NCI-H526 (cell line): ENCODE results near the gene CAPN15.
"Not testable (repeated sequence)": the region's sequence is repeated elsewhere in the genome, so short reads cannot be mapped to it uniquely, and the experiment has no call there.

Source experiments
- DNase-seq, 2 experiments: peaks; one replicate each; lab custom pipeline; 2025; lab: John Stamatoyannopoulos, UW

Gene CAPN15

GRCh38 chr16:507527-507926 lies 20.0 kb upstream of the CAPN15 start:
- DNase-seq = not testable (repeated sequence)

DNA sequence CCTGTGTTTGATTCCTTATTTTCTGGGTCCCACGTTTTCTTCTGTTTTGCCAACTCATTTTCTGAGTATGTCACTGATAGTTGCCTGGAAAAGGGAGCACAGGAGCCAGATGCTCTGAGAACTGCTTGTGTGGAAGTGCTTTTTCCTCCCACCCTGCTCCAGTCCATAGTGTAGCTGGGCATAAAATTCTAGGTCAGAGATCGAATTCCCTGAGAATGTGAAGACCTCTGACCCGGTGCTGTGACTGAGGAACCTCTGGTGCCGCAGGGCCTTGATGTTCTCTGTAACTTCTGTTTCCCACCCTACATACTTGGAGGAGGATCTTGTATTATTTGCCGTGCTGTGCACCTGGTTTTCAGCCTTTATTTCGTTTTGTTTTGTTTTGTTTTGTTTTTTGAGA lies 19.5 kb upstream of the CAPN15 start:
- no peak for DNase-seq

DNA sequence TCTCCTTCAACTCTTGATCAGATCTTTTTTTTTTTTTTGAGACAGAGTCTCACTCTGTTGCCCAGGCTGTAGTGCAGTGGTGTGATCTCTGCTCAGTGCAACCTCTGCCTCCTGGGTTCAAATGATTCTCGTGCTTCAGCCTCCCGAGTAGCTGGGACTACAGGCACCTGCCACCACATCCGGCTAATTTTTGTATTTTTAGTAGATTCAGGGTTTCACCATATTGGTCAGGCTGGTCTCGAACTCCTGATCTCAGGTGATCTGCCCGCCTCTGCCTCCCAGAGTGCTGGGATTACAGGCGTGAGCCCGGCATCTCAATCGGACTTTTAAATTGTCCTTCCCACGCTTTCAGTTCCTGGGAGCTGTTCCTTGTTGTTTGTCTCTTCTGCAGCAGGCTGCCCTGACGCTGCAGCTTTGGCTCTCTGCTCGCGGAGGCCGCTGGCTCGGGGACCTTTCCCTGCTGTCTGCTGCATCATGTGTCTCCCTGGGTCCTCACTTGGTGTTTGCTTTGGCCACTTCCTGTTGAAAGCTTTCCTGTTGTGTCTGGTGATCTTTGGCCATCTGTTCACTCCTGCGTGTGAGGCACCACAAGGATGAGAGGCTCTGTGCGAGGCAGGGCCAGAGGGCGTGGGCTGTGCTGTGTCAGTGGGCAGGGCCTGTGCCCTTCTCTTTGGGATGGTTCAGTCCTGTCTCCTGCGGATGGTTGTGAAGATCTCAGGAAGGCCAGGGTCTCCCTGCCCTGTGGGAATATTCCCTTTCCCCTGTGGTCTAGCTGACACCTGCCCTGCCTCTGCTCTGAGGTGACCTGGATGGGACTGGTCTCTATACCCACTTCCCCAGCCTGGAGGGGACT lies 18.4 kb upstream of the CAPN15 start:
- DNase-seq = no peak

DNA sequence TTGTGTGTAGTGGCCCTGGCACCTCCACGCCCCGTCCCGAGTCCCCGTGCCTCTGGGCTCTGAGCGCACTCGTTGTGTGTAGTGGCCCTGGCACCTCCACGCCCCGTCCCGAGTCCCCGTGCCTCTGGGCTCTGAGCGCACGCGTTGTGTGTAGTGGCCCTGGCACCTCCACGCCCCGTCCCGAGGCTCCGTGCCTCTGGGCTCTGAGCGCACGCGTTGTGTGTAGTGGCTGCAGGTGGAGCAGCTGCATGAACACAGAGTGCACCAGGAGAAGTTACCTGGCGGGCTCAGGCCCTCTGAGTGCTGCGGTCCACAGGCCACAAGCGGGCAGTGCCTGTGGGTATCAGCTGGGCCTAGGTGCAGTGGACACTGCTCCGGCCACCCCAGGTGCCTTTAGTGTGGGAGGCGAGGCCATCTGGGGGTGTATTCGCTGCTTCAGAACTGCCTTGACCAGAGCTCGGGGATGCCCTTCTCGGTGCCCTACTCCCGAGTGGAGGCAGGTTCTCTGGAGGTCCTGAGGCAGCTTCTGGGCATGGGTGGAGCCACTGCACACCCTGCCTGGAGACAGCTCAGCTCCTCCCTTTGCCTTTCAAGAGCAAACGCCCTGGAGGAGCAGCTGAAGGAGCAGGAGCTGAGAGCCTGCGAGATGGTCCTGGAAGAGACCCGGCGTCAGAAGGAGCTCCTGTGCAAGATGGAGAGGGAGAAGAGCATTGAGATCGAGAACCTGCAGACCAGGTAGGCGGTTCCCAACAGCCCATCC lies 17.3 kb upstream of the CAPN15 start:
- DNase-seq = no peak

DNA sequence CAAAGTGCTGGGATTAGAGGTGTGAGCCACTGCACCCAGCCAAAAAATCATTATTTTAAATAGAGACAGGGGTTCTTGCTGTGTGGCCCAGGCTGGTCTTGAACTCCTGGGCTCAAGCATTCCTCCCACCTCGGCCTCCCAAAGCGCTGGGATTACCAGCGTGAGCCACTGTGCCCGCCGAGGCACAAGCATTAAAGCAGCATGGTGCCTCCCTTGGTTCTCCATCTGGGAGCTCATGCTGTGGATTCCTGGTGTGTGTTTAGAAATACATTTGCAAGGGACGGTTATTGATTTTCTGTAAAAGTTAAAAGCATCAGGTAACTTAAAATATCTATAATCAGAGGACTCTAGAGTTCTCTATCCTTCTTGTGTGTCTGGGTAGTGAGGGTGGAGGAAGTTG lies 14.7 kb upstream of the CAPN15 start:
- DNase-seq = no peak

DNA sequence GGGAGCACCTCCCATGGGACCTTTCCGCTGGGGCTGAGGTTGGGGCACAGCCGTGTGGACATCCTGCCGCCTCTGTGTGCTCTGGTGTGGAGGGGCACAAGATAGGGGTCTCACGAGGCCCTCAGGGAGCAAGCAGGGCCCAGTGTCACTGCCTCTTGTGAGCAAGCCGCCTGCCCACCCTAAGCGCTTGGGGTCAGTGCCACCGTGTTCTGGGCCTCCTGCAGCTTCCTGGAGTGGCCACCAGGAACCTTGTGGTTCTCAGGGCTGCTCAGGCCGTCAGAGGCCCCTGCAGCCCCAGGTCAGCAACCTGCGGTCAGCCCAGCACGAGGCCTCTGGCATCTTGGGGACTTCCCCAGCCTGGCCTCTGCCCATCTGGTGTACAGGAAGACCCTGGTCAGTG lies 13.6 kb upstream of the CAPN15 start:
- DNase-seq = no peak

- no peak for DNase-seq
Measured at GRCh38 chr16:515175-515938, 12.2 kb upstream of the CAPN15 start.

- no peak for DNase-seq
Measured at GRCh38 chr16:515939-516226, 11.6 kb upstream of the CAPN15 start.

DNA sequence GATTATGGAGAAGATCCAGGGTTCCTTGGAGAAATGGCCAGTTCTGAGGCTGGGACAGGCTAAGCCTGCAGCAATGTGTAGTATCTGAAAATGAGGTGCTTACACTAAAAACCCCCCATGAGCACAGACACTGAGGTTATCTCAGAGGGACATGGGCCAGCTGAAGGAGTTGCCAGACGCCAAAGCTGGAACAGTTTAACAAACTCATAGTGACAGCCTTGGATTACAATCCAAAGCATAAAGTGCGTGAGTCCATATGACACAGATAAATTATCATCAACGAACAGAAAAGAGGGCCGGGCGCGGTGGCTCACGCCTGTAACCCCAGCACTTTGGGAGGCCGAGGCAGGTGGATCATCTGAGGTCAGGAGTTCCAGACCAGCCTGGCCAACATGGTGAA lies 11.2 kb upstream of the CAPN15 start:
- DNase-seq = no peak

DNA sequence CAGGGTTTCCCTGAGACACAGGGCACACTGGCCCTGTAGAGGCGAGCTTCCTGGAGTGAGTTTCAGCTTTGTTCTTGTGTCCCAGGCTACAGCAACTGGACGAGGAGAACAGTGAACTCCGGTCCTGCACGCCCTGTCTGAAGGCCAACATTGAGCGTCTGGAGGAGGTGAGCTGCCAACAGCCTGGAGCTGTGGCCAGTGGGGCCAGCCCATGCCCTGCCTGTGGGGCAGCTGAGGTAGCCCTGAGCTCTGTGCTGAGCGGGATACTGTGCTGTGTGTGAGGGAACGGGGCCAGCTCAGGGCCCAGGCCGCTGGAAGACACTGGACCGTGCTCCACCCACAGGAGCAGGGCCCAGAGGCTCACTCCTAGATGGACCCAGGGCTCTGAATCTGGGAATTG lies 8.7 kb upstream of the CAPN15 start:
- no peak for DNase-seq

GRCh38 chr16:519425-519824 lies 8.1 kb upstream of the CAPN15 start:
- DNase-seq = no peak

DNA sequence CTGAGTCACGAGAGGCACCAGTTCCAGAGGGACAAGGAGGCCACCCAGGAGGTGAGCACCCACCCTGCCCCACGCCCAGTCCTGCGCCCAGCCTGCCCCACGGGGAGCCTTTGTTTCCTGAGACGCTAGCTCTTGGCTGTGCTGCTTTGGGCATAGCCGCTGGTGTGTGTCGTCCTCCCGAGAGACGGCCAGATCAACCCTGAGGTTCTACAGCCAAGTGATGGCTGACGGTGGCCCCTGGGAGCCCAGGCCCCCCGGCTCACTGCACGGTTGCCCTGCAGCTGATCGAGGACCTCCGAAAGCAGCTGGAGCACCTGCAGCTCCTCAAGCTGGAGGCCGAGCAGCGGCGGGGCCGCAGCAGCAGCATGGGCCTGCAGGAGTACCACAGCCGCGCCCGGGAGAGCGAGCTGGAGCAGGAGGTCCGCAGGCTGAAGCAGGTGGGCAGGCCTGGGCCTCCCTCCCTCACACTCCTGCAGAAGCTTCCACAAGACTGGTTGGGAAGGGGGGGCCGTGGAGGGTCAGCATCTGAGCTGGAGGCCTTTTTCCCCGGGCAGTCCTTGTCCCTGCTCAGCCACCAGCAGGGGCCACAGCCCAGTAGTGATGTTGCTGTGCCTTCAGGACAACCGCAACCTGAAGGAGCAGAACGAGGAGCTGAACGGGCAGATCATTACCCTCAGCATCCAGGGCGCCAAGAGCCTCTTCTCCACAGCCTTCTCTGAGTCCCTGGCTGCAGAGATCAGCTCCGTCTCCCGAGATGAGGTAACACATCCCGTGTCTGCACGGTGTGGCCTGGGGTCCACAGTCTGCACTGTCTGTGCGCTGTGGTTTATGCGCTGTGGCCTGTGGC lies 7.4 kb upstream of the CAPN15 start:
- no peak for DNase-seq

DNA sequence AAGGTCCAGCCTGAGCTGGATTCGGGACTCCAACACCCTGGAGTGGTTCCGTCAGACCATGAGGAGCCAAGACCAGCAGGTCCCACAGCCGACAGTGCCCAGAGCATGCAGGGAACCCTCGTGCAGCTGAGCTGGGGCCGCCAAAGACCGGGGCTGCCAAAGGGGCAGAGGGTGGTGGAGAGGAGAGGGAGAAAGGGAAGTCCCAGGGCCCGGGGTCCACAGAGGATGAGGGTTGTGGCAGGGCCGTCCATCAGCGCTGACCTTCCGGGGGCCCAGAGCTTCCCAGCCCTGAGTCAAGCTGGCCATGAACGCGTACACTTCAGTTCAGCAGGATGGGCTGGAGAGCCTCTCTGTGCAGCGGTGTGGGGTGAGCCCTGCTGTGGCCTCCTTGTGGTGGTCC lies 6.7 kb upstream of the CAPN15 start:
- no peak for DNase-seq

DNA sequence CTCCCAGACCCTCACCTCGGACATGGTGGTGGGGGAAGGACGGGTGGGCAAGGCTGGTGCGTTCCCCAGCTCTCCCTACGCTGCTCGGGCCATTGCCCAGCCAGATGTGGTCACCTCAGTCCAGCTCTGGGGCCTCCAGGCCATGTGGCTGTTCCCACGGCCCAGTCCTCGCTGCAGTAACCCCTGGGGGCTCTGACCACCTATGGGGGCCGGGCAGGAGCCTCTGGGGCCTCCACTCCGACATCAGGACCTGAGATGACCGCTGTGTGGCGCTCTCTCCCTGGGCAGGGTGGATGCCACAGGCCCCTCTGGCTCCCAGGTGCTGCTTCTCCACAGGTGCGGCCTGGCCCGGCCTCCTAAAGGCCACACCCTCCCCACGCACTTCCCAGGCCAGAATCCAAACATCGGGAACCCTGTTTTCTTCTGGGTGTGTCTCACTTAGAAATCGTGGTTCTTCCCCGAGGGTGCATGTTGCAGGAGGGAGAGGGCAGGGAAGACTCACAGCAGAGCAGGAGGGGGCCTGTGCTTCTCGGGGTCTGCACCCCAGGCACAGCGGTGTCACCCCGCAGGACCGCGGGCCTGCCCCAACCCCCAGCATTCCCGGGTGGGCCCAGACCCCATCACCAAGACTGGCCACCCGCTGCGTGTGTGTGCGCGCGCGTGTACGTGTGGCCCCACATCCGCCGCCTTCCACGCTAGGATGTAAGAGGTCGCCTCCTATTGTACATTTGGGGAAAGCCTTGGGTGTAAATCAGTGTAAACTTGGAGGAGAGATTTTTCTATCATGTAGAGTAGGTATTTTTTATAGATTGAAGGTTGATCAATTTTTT lies 5.9 kb upstream of the CAPN15 start:
- peak in 1 of 2 experiments; percentile 43 for DNase-seq

DNA sequence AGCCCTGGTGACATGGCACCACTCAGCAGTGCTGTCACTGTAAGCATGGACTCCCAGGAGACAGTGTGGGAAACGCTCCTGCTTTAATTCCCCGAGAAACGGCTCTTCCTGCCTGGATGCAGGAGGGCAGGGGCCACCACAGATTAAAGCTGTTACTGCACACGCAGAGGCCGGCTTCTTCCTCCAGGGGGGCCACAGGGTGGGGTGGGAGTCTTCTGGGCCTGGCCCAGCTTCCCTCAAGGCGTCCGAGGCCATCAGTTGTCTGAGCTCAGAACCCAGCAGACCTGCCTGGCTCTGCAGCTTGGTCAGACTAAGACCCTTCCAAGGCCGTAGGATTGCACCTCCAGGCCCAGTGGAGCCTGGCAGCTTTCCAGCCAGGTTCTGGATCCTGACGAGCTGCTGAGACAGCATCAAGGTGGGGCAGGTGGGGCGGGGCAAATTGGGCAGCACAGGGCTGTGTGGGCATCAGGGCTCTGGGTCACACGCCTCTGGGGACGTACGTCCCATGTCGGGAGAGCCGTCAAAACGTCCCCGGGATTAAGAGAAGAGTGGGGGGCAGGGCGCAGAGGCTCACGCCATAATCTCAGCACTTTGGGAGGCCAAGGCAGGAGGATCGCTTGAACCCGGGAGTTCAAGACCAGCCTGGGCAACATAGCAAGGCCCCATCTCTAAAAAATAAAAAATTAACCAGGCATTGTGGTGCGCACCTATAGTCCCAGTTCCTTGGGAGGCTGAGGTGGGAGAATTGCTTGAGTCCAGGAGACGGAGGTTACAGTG lies 5.0 kb upstream of the CAPN15 start:
- DNase-seq = no peak

DNA sequence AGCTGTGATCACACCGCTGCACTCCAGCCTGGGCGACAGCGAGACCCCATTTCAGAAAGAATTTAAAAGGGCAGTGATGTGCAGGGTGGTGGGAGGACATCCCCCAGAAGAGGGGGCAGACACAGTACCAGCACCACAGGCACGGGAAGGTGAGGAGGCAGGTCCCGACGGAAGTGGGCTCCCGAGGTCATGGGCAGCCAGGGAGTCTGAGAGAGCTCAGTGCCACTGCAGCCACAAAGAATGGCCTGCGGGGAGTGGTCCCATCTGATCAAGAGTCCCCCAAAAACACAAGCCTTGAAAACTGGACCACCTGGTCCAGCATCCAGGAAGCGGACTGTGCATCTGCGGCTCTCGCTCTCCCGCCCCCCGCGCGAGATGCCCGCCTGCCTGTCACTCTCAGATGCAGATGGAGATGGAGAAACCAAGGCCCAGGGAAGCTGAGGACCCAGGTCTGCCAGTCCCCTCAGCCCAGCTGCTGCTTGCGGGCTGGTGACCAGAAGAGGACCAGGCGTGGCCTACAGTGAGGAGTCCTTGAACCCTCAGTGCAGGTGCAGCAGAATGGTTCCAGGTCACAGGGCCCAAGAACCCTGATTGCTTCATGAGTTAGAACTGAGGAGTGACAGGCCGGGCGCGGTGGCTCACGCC lies 4.3 kb upstream of the CAPN15 start:
- DNase-seq = no peak

GRCh38 chr16:524274-525040 lies 3.1 kb upstream of the CAPN15 start:
- no peak for DNase-seq

DNA sequence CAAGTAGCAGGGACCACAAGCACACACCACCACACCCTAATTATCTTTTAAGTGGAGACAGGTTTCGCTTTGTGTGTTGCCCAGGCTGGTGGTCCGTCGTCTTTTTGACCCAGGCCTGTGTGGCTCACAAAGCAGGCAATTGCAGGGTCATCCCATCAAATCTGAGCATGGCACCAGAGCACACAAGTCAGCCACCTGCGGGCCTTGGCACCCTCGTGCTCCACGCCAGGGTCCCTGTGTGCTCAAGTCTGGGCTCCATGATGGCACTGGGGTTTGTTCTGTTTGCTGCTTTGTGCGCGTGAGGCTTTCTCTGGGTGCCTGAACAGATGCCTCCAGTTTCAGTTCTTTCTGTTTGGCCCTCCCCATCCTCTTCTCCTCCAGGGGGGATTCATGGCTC lies 2.4 kb upstream of the CAPN15 start:
- no peak for DNase-seq
